IPS DF 19.7 (cell line): ENCODE measurements around the gene DEPDC4.
A peak's percentile ranks its signal among the peaks of the same experiment; 100 is the strongest.
"Not testable (repeated sequence)": the region's sequence is repeated elsewhere in the genome, so short reads cannot be mapped to it uniquely, and the experiment has no call there.

ENCODE experiments used
- DNase-seq: peaks from one replicate; pipeline ENCODE4 v3.0.0-alpha.2; 2013; ENCODE audit warnings: low read depth, low spot score

Gene DEPDC4

DNA sequence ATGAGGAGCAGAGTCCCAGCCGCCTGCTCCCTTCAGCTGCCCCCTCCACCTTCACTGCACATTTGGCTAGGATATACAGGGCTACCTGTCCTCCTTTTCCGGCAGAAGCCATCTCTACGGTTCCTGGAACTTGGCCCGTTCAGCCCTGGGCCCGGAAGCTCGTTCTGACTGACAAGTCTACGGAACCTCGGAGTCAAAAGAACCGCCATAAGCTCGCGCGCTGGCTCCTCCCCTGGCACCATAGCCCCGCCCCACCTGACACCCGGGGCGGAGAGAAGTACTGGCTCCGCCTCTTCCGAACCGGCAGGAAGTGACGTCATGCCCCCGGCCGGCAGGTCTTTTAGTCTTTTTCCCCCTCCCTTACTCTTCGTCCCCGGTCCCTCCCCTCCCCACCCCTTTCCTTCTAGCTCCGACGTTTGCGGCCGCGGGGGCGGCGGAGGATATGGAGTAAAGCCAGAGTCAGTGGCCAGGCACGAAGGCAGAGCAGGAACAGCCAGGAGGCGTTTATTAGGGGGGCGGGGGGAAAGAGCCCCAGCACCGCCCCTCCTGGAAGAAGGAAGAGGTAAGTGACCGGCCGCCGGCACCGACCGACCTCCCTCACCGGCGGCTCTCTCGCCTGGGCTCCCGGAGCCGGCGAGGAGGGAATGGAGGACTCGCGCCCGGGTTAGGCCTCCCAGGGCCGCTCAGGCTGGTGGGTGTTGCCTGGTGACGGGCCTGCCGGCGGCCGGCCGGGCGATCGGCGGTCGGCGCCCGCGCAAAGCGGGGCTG lies at the start of gene DEPDC4, which contains the start of gene SCYL2:
TSS of gene DEPDC4 (minus strand) at position 245 of the 768 bp plus-strand sequence. CDS start at position 242, 3 bp downstream.
TSS of gene SCYL2 (plus strand) at position 343 of the 768 bp plus-strand sequence. CDS start 15,794 bp downstream, outside the sequence.
- DNase-seq = peak; percentile 50

DNA sequence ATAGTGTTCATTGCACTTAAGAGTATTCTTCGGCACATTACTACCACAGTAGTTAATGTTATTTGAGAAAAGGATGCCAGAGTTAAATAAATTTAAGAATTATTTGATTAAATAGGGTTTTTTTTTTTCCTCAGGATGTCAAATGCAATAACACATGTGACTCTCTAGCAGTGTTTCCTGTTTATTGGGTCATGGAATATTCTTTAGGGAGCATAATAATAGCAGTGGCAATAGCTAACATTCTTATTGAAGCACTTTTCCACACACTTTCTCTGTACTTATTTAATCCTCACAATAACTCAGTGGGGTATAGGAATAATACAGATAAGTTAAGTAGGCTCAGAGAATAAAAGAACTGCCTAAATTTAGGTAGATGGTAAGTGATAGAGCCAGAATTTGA lies 44.4 kb upstream of the DEPDC4 start:
- DNase-seq = no peak

GRCh38 chr12:100308138-100308537 lies 41.3 kb upstream of the DEPDC4 start:
- not testable (repeated sequence) for DNase-seq

DNA sequence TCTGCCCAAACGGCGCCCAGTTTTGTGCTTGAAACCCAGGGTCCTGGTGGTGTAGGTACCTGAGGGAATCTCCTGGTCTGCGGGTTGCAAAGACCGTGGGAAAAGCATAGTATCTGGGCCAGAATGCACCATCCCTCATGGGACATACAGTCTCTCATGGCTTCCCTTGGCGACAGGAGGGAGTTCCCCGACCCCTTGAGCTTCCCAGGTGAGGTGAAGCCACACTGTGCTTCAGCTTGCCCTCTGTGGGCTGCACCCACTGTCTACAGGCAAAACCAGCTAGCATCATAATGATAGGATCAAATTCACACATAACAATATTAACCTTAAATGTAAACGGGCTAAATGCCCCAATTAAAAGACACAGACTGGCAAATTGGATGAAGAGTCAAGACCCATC lies 37.5 kb upstream of the DEPDC4 start:
- not testable (repeated sequence) for DNase-seq

GRCh38 chr12:100303831-100304230 lies 37.0 kb upstream of the DEPDC4 start:
- no peak for DNase-seq

GRCh38 chr12:100302081-100302480 lies 35.2 kb upstream of the DEPDC4 start:
- DNase-seq = no peak

DNA sequence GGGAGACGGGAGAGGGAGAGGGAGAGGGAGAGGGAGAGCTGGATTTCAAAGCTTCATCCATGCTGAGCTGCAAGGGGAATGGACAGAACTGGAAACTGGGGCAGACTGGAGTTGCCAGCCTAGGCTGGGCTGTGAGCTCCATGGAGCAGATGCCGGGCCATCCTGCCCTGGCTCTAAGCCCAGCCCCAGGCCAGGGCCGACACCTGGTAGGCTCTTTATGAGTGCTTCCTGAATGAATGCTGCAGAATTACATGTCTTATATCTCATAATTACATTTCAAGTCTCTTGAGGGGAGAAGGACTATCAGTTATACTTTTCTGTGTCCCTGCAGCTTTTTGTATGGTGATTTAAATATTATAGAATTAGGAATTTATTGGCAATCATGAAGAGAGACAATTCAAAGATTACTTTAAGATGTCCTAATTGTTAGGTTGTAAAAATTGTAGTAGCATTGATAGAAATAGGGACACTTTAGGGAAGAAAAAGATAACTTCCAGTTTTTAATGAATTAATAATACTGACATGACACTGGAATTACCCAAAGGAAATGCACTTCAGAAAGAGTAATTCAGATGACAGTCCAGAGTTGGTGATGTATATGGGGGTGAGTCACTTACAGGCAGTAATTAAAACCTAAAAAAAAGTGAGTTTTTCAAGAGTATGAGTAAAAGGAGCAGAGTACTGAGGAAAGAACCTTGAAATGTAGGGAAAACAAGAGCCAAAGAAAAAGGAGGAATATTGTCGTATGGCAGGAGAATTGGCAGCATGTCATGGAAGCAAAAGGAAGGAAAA lies 29.1 kb upstream of the DEPDC4 start:
- DNase-seq = no peak

- not testable (repeated sequence) for DNase-seq
Measured at GRCh38 chr12:100294366-100294765, 27.5 kb upstream of the DEPDC4 start.

- DNase-seq = no peak
Measured at GRCh38 chr12:100293017-100293416, 26.1 kb upstream of the DEPDC4 start.

- DNase-seq = no peak
Measured at GRCh38 chr12:100290016-100290415, 23.1 kb upstream of the DEPDC4 start.

DNA sequence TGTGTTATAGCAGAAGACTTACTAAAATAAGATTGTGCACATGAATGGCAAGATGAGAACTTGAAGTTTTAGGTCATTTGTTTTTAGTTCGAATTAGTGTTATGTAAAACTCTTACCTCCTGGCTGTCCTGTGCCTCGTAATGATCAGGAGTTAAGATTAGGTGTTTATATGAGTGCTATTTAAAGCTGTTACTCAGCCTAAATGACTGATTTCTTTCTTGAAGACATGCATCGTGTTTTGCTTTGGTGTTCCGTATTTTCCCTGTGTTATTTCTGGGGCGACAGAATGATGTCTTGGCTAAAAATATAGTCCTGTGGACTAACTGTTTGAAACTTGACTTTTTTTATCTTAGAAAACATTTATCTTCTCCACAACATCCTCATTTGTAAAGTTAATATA lies 22.2 kb upstream of the DEPDC4 start:
- DNase-seq = no peak

DNA sequence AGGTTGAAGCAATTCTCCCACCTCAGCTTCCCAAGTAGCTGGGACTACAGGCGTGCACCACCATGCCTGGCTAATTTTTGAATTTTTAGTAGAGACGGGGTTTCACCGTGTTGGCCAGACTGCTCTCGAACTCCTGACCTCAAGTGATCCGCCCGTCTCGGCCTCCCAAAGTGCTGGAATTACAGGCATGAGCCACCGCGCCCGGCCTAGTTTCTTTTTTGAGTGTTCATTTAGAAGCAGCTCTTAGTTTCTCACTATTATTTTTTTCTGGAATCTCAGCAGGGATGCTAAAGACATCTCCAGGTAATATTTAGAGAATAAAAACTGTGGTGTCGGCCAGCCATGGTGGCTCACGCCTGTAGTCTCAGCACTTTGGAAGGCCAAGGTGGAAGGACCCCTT lies 17.7 kb upstream of the DEPDC4 start:
- not testable (repeated sequence) for DNase-seq

DNA sequence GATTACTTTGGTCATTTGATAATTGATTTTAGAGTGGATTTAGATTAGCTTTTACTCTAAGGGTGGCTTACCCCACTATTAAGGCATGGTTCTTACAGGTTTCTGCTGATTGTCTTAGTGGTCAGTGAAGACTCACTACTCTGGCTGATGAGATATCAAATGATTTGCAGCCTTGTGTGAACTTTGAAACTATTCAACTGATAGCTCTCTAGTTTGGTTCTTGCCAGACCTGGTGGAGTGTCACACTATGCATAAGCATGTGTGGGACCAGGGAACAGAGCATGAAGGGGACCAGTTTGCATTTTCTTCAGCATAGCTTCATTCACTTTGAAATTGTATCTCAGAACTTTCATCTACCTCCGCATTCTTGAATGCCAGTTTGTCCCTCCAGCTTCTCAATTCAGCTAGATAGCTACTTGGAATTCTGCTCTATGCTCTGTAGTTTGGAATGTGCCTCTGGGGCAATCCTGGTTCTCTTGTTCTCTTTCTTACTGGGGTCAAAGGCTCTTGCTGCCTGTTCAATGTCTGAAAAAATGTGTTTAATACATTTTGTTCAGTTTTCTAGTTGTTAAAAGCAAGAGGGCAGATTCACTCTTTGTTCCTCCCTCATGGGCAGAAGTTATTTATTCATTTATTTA lies 12.8 kb upstream of the DEPDC4 start:
- no peak for DNase-seq

DNA sequence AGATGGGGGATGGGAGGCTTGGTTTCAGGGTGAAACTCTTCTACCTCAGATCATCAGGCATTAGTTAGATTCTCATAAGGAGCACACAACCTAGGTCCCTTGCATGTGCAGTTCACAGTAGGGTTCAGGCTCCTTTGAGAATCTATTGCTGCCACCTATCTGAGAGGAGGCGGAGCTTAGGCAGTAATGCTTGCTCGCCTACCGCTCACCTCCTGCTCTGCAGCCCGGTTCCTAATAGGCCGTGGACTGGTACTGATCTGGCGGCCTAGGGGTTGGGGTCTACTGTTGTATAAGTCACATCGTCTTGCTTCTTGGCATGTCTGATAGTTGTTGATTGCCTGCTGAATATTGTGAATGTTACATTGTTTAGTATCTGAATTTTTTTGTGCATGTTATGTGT lies 12.3 kb upstream of the DEPDC4 start:
- no peak for DNase-seq

- DNase-seq = no peak
Measured at GRCh38 chr12:100274291-100274690, 7.4 kb upstream of the DEPDC4 start.

DNA sequence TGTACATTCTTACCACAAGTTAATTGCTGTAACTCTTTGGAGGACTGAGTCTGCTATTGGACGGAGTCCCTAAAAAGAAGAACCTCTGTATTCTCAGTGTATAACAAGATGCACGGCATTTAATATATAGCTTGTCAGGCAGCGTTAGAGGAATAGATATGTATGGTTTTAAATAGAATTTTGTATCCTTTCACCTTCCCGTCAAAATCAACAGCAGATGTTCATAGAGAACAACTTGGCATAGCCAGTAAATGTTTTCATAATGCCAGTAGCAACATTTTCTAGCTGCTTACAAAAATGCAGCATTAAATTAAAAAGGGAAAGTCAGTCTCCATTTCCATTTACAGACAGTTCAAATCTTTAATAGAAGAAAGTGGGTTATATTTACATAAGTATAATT lies 6.9 kb upstream of the DEPDC4 start:
- no peak for DNase-seq

DNA sequence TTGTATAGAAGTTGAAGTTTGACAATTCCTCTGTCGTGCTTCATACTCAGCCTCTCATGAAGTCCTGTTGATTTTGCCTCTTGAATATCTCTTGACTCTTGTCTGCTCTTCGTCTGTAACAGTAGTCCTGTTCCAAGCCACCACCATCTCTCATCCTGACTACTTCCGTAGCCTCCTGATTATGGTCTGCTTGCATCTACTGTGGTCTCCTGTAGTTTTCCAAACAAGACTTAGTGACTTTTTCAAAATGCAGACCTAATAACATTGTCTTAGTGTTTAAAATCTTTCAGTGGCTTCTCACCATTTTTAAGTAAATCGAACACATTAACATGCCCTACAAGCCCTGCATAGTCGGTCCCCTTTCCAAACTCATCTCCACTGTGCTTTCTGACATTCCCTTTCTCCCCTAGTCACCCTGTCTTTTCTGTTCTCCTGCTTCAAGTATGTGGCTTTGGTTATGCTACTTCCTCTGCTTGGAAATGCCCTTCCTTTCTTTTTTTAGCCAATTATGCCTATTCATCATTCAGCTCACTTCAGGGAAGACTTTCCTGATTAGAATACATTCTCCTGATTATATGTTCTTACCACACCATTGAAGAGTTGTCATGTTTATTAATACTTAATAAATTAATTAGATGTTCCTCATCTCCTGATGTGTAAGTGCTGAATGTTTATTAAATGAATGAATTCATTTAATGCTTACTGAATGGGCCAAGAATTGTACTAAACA lies 2.1 kb upstream of the DEPDC4 start:
- DNase-seq = no peak

DNA sequence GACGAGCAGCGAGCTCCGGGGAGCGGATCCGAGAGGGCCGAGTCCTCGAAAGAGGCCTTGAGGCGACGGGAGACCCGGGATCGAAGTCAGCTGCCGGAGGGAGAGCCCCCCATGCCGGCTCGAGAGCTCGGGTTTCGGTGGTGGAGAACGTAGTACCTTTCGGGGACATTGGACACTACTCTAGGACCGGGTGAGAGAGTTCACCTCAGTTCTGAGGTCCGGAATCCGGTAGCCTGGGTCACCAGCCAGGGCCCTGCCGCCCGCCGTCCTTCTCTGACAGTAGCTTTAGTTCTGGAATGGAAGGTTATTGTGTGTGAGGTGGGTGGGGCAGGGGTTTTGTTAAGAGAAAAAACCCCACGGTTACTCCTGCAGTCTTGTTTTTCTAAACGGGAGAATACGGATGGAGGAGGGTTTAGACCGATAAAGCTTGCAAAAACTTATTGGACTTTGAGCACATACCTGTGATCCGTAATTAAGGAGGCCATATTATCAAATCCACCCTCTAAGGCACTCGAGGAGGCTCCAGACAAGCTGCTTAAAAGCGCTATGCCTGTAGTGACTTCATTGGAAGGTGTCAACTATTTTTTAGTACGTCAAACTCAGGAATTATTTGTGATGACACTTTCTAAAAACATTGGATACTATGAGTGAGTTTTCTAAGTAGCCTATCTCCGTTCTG lies 863 bp upstream of the DEPDC4 start:
- no peak for DNase-seq

DNA sequence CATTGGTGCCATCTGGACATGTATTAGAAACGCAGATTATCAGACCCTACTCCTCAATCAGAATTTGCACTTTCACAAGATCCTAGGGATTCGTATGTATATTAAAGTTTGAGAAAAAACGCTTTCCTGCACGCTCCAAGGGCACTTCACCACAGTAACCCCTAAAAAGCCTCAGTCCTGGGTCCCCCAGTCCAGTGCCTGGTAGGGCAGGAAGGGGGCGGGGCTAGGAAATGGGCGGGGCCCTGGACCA lies 369 bp downstream of the DEPDC4 start:
- DNase-seq = no peak

GRCh38 chr12:100265732-100266584 lies 921 bp downstream of the DEPDC4 start:
- DNase-seq = no peak
